ENCODE data around the gene BDH1.

Gene BDH1

GRCh38 chr3:197508051-197508451, 47.7 kb downstream of the BDH1 start:
- DNase-seq (ENCODE audit: low read depth), result no peak
- H3K4me3 ChIP-seq (ENCODE audit: low read depth, low read length), result no peak overlapping the region
- TF ChIP-seq CTCF (IDR thresholded peaks at IDR 0.05; ENCODE audit: control insufficient read depth, extremely low read depth, insufficient read depth), result no peak

DNA sequence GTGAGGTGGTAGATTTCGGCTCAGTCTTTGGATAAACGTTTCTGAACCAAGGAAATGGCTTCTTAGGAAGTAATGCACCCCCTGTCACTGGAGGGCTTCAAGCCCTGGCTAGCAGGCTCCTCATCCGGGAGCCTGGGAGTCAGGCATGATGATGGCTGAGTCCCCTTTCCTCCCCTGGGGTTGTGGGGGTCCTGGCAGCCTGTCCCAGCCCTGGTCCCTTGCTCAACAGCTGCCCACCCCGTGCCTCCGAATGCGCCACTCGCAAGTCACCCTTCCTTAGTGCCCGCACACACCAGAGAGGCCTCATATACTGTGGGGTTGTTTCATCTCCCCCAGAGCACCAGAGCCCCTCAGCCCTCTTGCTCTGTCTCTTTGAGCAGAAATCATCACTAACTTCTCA, 48.2 kb downstream of the BDH1 start:
- H3K4me3 ChIP-seq (ENCODE audit: low read depth, low read length), result no peak overlapping the region
- TF ChIP-seq CTCF (IDR thresholded peaks at IDR 0.05; ENCODE audit: control insufficient read depth, extremely low read depth, insufficient read depth), result no peak
- DNase-seq (ENCODE audit: low read depth), result no peak

DNA sequence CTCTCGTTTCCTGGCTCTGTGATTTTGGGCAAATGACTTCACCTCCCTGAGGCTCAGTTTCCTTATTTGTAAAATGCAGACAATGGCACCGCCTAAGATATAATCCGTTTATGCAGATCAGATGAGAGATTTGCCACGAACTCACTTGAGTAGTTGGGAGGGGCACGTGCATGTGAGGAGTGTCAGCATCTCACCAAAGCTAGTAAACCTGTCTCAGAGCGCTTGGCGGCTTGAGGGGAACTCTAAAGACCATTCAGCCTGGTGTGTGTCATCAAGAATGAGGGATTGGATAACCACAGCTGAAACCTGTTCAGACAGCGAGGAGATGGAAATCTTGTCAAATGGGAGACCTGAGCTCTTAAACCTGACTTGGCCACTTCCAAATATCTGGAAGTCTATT, 48.7 kb downstream of the BDH1 start:
- no peak overlapping the region for H3K4me3 ChIP-seq (ENCODE audit: low read depth, low read length)
- TF ChIP-seq CTCF (IDR thresholded peaks at IDR 0.05; ENCODE audit: control insufficient read depth, extremely low read depth, insufficient read depth), result no peak
- no peak for DNase-seq (ENCODE audit: low read depth)

DNA sequence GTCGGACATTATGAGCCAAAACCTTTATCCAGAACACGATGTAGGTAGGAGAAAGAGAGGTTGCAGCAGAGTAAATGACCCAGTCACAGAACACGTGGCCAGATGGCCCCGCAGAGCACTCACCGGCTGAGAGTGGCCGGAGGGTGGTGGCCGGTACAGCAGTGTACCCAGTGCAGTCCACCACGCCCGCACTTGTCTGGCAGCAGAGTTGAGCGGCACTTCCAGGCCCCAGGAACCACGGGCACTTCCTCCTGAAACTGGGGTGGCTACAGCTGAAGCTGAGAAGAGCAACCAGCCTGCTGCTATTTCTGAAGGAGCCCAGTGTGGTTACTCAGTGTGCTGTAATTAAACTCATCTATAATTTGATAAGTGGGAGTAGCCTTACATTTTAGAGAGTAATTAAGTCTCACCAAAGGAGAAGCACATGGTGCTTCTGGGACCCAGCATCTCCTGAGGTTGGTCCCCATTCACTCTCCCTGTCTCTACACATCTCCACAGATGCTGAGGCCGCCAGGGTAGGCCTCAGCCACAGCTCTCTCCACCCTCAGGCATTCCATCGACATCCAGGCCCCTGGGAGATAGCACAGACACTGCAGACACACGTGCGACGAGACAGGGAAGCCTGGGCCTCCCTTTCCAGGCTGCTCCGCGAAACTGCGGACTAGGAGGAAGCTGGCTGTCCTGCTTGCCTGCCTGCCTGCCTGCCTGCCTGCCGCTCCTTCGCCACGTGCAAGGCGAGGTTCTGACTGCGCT, 49.8 kb downstream of the BDH1 start:
- TF ChIP-seq CTCF (IDR thresholded peaks at IDR 0.05; ENCODE audit: control insufficient read depth, extremely low read depth, insufficient read depth), result no peak
- H3K4me3 ChIP-seq (ENCODE audit: low read depth, low read length), result no peak overlapping the region
- no peak for DNase-seq (ENCODE audit: low read depth)

- no peak overlapping the region for H3K4me3 ChIP-seq (ENCODE audit: low read depth, low read length)
- TF ChIP-seq CTCF (IDR thresholded peaks at IDR 0.05; ENCODE audit: control insufficient read depth, extremely low read depth, insufficient read depth), result no peak
- DNase-seq (ENCODE audit: low read depth), result no peak
Observed at GRCh38 chr3:197504641-197505121, 51.1 kb downstream of the BDH1 start.

DNA sequence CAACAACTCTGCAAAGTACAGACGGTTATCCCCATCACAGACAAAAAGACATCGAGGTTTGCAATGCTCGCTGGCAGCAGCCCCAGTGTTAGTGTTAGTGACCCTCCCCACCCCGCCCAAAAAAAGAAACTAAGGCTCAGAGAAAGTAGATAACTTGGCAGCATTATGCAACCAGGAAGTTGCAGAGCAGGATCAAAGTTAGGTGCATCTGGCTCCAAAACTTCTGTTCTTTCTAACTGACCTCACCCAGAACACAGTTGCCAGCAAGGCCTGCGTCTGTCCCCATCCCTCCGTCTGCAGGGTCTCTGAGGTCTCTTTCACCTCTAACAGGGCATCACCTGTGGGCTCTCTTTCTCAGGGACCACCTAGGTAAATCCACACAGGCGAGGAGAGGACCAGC, 51.5 kb downstream of the BDH1 start:
- DNase-seq (ENCODE audit: low read depth), result no peak
- no peak overlapping the region for H3K4me3 ChIP-seq (ENCODE audit: low read depth, low read length)
- no peak for TF ChIP-seq CTCF (IDR thresholded peaks at IDR 0.05; ENCODE audit: control insufficient read depth, extremely low read depth, insufficient read depth)

DNA sequence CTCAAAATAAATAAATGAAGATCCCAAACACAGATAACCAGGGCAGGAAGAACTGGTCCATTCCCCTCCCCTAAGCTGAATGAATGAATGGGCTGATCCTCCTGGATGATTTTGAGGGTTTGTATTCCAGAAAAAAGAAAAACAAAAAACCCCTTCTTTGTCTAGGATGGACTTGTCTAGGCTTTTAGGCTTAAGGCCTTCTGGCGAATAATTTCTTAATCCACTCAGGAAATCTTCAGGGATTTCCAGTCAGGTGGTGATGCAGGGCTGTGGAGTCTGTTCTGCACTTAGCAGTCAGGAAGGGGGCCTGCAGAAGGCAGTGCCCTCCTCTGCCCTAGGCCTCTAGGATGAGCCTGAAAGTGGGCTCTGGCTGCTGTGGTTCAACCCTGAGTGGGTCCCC, 52.1 kb downstream of the BDH1 start:
- no peak for TF ChIP-seq CTCF (IDR thresholded peaks at IDR 0.05; ENCODE audit: control insufficient read depth, extremely low read depth, insufficient read depth)
- no peak overlapping the region for H3K4me3 ChIP-seq (ENCODE audit: low read depth, low read length)
- no peak for DNase-seq (ENCODE audit: low read depth)
